HCT116 (cell line): ENCODE results near the gene SLC22A23.

Source experiments
- CBX3 ChIP-seq: IDR thresholded peaks from 2 replicates; pipeline ENCODE4 v1.6.1; 2012; ENCODE audit warnings: low read depth
- CEBPB ChIP-seq: IDR thresholded peaks from 2 replicates; pipeline ENCODE4 v1.6.1; 2012; ENCODE audit warnings: low read depth
- CTCF ChIP-seq, 3 experiments: fragments of 200-600 bp in 1 of 3; sonication (generic) in 1 of 3; IDR thresholded peaks in 2 of 3; conservative IDR thresholded peaks in 1 of 3; 2 replicates each; pipeline ENCODE4 v1.5.1; 2012 to 2017; ENCODE audit warnings: low read depth in 2 of 3, low read length in 2 of 3, antibody characterized with exemption in 1 of 3, borderline replicate concordance in 1 of 3, control low read depth in 1 of 3, mild to moderate bottlenecking in 1 of 3, mixed read lengths in 1 of 3, mixed run types in 1 of 3, moderate library complexity in 1 of 3; ENCODE audit not compliant: insufficient read depth in 1 of 3
- EGR1 ChIP-seq: IDR thresholded peaks from 2 replicates; pipeline ENCODE4 v1.6.1; 2012; ENCODE audit warnings: low read depth
- EZH2 ChIP-seq: fragments of 200-600 bp; sonication (generic); IDR thresholded peaks from 2 replicates; pipeline ENCODE4 v1.6.1; 2017; ENCODE audit warnings: antibody characterized with exemption, mixed run types
- FOSL1 ChIP-seq: IDR thresholded peaks from 2 replicates; pipeline ENCODE4 v1.6.1; 2012; ENCODE audit warnings: low read depth
- POLR2A ChIP-seq: IDR thresholded peaks from 2 replicates; pipeline ENCODE4 v1.7.0; 2011; ENCODE audit warnings: borderline replicate concordance; ENCODE audit not compliant: insufficient read depth, insufficient read length; ENCODE audit errors: extremely low read depth
- POLR2AphosphoS5 ChIP-seq: IDR thresholded peaks from 2 replicates; pipeline ENCODE4 v1.6.1; 2011; ENCODE audit warnings: mild to moderate bottlenecking, low read depth, low read length, moderate library complexity
- REST ChIP-seq: IDR thresholded peaks from 2 replicates; pipeline ENCODE4 v1.6.1; 2012; ENCODE audit warnings: low read depth
- SIN3A ChIP-seq: IDR thresholded peaks from 2 replicates; pipeline ENCODE4 v1.6.1; 2012; ENCODE audit warnings: low read depth
- SP1 ChIP-seq: IDR thresholded peaks from 2 replicates; pipeline ENCODE4 v1.6.1; 2012; ENCODE audit warnings: low read depth

- TF ChIP-seq FOSL1 (no peak), EGR1 (no peak), CTCF (IDR thresholded peaks at IDR 0.05 in 2 of 3, conservative IDR thresholded peaks at IDR 0.05 in 1 of 3; ENCODE audit: borderline replicate concordance in 1 of 3, insufficient read depth in 1 of 3, low read depth in 2 of 3, low read length in 2 of 3) (no peak), POLR2AphosphoS5 (no peak), EZH2 (no peak), CBX3 (no peak), POLR2A (no peak), SP1 (no peak), CEBPB (no peak), REST (no peak), SIN3A (no peak)
Observed at GRCh38 chr6:3277851-3278416, 178.9 kb downstream of the SLC22A23 start.
